ENCODE data around the gene SLCO2A1. TPM values are rescaled to one million over a fixed set of nuclear protein-coding genes. Genes with fewer than 3 reads are reported as not detected.

SLCO2A1 gene
- total RNA-seq, 4 donors from 2014 or later = 5.4 to 24.9 (median 9.2) TPM

DNA sequence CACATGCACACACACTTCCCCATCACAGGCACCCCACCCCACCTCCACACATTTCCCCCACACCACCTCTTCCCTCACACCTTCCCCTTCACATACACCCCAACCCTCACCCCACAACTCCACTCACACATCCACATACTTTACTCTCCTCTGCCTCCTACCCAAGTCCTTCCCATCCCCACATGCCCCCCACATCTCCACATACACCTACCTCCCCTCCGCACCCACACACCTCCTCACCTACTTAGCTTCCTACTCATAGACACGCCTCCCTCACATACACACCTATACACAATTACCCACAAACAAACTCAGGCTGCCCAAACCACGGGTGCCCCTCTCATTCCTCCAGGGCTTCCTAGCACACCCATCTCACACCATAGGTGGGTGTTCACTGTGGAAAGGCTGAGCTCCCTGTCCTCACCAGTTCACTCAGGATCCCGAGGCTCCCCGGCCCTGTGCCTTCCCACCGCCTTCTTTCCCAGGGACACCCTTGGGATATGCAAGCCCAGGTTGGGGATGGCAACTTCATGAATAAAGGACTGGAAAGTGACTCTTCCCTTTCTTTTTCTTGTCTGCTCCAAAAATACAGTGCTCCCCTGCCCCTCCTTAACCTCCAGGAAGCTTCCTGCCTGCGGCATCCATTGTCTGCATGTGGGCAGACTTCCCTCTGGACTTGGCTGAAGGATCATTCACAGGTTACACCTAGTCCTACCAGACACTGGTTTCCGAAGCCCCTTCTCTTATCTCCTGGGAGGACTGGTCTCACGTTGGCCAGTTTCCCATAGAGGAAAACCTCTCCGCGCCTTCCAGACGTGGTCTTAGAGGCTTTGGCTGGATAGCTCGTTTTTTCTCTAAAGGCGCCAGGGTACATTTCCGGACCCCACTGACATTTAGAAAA, 61.5 kb downstream of the SLCO2A1 start:
- no peak overlapping the region for H3K4me3 ChIP-seq (ENCODE audit: low read depth, poor library complexity, severe bottlenecking)
- no peak for DNase-seq (ENCODE audit: low spot score in 2 of 2)
- TF ChIP-seq POLR2A (IDR thresholded peaks at IDR 0.05) (no peak), CTCF (IDR thresholded peaks at IDR 0.05) (no peak)
- 81 to 84% methylated on average over 15 of the region's 15 CpGs for WGBS, 2 donors
- intact Hi-C loops (cut with DNase I; ENCODE audit: low total_unique reads) = no loop called here

DNA sequence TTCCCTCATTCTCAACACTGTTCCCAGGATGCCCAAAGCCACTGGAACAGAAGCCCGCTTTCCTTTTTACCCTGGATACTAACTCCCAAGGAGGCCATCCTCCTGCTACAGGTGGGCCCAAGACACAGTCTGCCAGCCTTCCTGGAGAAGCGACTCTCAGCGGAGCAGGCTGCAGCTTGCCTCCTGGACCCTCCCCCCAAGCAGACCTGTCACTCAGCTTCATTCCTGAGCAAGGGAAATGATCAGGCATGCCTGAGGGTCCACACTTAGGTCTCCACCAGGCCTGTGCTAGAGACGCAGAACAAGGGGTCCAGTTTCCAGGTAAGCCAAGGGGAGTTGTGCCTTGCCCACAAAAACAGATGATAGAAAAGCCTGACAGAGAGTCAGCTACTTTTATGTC, 62.8 kb downstream of the SLCO2A1 start:
- no peak for TF ChIP-seq POLR2A (IDR thresholded peaks at IDR 0.05)
- no peak for TF ChIP-seq CTCF (IDR thresholded peaks at IDR 0.05)
- no peak for DNase-seq (ENCODE audit: low spot score in 2 of 2)
- intact Hi-C loops (cut with DNase I; ENCODE audit: low total_unique reads) = no loop called here
- 87 to 98% methylated on average over 4 of the region's 4 CpGs for WGBS, 2 donors
- no peak overlapping the region for H3K4me3 ChIP-seq (ENCODE audit: low read depth, poor library complexity, severe bottlenecking)

DNA sequence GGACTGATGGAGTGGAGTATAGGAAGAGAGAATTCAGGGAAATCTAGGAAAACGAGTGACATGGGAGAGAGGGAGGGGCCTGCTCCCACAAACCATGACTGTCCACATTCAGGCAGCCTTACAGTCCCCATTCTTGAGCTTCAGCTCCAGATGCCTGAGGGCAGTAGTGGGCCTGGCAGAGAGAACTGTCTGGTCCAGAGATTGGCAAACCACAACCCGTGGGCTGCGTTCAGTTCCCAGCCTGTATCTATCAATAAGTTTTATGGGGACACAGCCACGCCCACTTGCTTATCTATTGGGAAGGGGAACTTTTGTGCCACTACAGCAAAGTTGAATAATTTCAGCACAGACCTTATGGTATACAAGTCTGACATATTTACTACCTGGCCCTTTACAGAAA, 63.8 kb downstream of the SLCO2A1 start:
- no peak overlapping the region for H3K4me3 ChIP-seq (ENCODE audit: low read depth, poor library complexity, severe bottlenecking)
- intact Hi-C loops (cut with DNase I; ENCODE audit: low total_unique reads) = no loop called here
- WGBS, 2 donors = 76 to 81% methylated on average over 4 of the region's 4 CpGs
- no peak for DNase-seq (ENCODE audit: low spot score in 2 of 2)
- TF ChIP-seq CTCF (IDR thresholded peaks at IDR 0.05) (no peak), POLR2A (IDR thresholded peaks at IDR 0.05) (no peak)

DNA sequence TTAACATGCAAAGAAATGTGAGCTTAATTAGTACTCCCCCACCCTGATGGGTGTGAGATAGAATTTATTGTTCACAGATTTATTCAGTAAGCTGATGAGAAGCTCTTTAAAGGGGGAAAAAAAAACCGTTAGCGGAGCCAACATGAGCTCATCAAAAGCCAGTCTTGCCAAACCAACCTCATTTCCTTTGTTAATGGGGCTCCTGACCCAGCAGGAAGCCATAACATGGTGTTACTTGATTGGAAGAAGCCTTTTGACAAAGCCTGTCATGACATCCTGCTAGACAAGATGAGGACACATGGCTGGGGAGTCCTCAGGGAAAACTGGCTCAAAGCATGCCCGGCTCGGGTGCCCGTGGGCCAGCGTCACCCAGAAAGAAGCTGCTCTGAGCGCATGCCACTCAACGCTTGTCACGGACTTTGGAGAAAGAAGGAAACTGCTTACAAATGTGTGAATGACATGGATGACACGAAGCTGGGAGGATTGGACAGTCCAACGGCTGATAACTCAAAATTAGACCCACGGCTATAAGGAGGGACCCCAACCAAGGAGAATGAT, 64.6 kb downstream of the SLCO2A1 start:
- TF ChIP-seq CTCF (IDR thresholded peaks at IDR 0.05) (no peak), POLR2A (IDR thresholded peaks at IDR 0.05) (no peak)
- no peak for DNase-seq (ENCODE audit: low spot score in 2 of 2)
- intact Hi-C loops (cut with DNase I; ENCODE audit: low total_unique reads) = no loop called here
- WGBS, 2 donors = 50 to 60% methylated on average over 12 of the region's 12 CpGs
- no peak overlapping the region for H3K4me3 ChIP-seq (ENCODE audit: low read depth, poor library complexity, severe bottlenecking)

DNA sequence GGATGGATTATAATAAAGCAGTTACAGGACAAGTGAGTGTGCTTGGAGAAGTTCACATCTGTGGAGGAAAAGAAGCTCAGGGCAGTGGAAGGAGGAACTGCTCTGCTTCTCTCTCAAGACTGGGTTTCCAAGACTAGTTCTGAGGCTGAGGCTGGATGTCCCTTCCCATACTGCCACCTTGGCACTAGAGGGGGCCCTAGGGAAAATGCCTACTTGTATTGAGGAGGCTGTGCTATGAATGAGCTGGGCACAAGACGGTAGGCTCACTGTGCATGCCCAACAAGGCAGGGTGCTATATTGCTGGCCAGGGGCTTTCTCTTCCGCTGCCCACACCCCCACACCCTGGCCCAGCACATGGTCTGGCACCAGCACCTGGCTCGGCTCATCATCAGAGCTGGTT, 65.2 kb downstream of the SLCO2A1 start:
- no peak for DNase-seq (ENCODE audit: low spot score in 2 of 2)
- 52 to 55% methylated on average over 3 of the region's 3 CpGs for WGBS, 2 donors
- no peak overlapping the region for H3K4me3 ChIP-seq (ENCODE audit: low read depth, poor library complexity, severe bottlenecking)
- intact Hi-C loops (cut with DNase I; ENCODE audit: low total_unique reads) = no loop called here
- TF ChIP-seq POLR2A (IDR thresholded peaks at IDR 0.05) (no peak), CTCF (IDR thresholded peaks at IDR 0.05) (no peak)

Measured in lower leg skin (tissue), 4 donors.